Erythroblast (primary cell): ENCODE results near the gene GUCA2A.

Source experiments
- DNase-seq, 2 experiments: peaks; one replicate each; lab custom pipeline; 2025; lab: John Stamatoyannopoulos, UW
- GATA1 ChIP-seq: IDR thresholded peaks from 2 replicates; pipeline ENCODE4 v1.6.1; 2011; ENCODE audit warnings: low read depth, mild to moderate bottlenecking, control low read depth, low read length, moderate library complexity
- POLR2A ChIP-seq: IDR thresholded peaks from 2 replicates; pipeline ENCODE4 v1.6.1; 2011; ENCODE audit warnings: mild to moderate bottlenecking, low read length

Gene GUCA2A

DNA sequence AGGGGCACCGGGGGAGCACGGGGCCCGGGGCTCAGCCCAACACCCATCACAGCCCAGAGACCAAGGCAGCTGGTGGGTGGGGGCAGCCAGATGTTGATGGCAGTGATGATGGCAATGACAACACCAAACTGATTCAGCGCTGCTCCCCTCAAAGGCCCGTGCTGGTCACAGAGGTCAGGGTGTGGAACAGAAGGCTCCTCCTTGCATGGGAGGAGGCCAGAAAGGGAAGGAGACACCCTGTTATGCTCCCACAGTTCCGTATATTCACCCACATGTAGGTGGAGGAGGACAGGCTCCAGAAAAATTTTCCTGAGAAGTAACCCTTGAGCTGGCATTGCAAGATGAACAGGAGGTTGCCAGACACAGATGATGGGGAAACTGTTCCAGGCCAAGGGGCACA, 10.9 kb downstream of the GUCA2A start:
- no peak for DNase-seq
- TF ChIP-seq GATA1, result no peak
- no peak for TF ChIP-seq POLR2A

- no peak for TF ChIP-seq POLR2A
- TF ChIP-seq GATA1, result no peak
- no peak for DNase-seq
These were observed 11.5 kb downstream of the GUCA2A start, which contains the start of gene GUCA2B for GRCh38 chr1:42152907-42153600. GUCA2B (plus strand) TSS chr1:42153410; CDS start chr1:42153451, 41 bp downstream.

- no peak for TF ChIP-seq GATA1
- no peak for TF ChIP-seq POLR2A
- DNase-seq, result no peak
These were observed 12.4 kb downstream of the GUCA2A start for GRCh38 chr1:42152119-42152518.

DNA sequence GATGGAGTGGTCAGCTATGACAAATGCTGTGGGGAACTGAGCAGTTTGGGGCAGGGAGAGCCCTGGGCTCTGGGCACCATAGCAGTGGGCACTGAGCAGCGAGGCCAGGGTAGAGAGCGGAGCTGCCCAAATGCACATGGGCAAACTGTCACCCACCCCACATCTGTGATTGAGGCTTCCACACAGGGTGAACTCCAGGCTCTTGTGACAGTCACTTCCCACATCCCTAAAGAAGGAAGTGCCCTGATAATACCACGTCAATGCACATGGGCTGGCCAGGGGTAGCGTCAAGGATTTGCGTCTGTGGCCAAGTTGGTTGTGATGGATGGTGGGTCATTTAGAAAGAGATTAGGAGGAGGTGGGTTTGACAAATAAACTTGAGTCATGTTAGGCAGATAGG, 13.9 kb downstream of the GUCA2A start:
- no peak for DNase-seq

DNA sequence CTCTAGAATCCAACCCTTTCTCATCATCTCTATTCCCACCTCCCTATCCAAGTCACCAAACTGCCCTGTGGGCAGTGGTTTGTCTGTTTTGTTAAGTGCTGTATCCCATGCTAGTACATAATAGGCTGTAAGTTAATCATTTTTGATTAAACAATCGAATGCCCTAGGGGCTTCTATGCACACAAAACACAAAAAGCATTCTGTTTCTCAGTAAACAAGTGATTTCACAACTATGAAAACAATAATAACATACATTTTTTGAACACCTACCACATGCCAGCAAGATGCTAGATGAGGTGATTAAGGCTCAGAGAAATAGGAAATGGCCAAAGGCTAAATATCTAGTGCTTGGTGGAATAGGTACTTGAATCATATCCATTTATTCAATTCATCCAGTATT, 16.4 kb downstream of the GUCA2A start:
- no peak for DNase-seq
- TF ChIP-seq GATA1 (no peak), POLR2A (no peak)

More for the DNA sequence above, 13.9 kb downstream of the GUCA2A start:
- no peak for TF ChIP-seq GATA1
- no peak for TF ChIP-seq POLR2A

DNA sequence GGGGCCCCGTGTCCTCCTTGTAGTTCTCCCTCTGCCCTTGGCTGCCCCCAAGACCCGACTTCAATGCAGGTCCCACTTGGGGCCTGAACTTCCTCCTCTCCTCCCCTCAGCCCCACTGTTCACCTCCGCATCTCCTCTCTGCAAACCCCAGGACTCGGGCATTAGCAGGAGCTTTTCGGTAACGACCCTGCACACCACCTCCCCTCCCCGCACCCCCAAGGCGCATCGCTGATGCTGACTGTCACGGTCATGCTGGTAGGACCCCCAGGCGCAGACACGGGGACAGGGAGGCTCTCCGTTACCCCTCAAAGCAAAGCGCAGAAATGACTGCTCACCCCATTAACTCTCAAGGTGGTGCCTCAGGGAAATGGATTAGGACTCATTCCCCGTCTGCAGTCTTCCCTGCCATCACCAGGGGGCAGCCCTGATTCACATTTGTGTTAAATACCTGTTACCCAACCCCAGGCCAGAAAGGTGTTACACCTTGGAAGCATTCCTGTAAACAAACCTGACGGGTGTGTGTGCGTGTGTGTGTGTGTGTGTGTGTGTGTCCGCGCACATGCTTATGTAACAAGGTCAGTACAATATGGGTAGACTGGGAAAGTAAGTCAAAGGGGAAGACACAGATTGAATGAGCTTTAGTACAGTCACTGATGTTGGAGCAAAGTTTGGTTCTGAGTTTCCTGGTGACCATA, 17.8 kb downstream of the GUCA2A start:
- no peak for TF ChIP-seq POLR2A
- no peak for TF ChIP-seq GATA1
- peak; percentile 44 to 73 for DNase-seq

- DNase-seq, result no peak
- no peak for TF ChIP-seq GATA1
These were observed 18.6 kb downstream of the GUCA2A start for GRCh38 chr1:42145764-42146625.

DNA sequence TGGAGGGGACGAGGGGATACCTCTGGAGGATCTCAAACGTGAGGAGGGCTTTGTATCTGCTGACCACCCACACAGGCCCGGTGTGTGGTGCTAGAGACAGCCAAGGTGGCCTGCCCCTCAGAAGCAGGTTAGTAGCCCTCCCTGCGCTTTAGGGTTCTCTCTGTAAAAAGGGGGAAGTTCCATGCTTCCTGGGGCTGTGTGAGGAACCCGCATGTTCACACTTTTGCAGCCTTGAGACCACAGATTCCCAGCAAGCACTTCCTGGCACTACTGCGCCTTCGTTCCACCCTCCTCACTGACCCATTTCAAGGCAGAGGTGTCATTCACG, 19.2 kb downstream of the GUCA2A start:
- no peak for DNase-seq
- TF ChIP-seq POLR2A (no peak), GATA1 (no peak)

- no peak for TF ChIP-seq POLR2A
- no peak for TF ChIP-seq GATA1
- no peak for DNase-seq
These were observed 19.7 kb downstream of the GUCA2A start for GRCh38 chr1:42144711-42145388.

- TF ChIP-seq POLR2A (no peak), GATA1 (no peak)
- DNase-seq, result no peak
These were observed 20.4 kb downstream of the GUCA2A start for GRCh38 chr1:42143896-42144710.

DNA sequence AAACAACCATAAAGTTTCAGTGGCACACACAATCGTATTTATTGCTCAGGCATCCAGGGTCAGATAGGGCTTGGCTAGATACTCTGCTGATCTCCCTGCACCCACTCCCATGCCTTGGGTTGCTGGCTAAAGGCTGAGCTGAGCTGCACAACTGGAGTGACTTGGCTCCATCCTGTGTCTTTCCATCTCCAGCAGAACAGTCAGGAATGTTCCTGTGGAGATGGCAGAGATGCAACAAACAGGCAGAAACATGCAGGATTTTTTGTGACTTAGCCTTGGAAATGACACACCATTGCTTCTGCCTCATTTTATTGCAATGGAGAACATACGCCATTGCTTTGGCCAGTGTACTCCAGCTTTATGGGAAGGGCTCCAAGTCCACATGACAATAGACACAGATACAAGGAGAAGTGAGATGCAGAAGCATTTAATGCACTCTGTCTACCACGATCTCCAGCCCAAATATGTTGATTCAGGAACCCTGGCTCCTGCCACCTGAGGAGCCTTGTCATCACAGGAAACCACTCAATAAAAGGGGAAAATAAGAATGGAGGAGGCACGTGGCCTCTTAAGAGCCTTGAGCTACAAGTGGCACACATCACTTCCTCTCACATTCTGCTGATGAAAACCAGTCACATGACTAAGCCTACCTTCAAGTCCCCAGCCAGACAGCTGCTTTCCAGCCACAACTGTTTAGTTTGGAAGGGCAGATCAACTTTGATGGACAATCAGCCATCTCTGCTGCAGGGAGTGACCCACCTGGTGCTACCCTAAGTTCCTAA, 21.5 kb downstream of the GUCA2A start:
- TF ChIP-seq POLR2A, result no peak
- no peak for TF ChIP-seq GATA1
- no peak for DNase-seq

DNA sequence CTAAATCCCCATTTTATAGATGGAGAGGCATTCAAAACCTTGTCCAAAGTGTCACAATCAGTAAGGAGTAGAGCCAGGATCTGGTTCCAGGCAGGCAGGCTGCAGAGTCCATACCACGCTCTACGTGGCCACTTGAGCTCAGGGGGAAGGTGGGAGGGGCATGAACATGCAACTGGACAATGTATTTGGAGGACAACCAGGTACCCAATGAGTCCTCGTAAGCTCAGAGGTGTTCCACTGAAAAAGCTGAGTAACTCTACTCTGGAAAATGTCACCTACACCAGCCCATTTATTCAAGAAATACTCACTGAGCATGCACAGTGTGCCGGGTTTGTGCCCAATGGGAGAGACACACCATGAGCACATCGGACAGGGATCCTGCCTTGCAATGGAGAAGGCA, 22.6 kb downstream of the GUCA2A start:
- no peak for TF ChIP-seq POLR2A
- no peak for TF ChIP-seq GATA1
- no peak for DNase-seq

DNA sequence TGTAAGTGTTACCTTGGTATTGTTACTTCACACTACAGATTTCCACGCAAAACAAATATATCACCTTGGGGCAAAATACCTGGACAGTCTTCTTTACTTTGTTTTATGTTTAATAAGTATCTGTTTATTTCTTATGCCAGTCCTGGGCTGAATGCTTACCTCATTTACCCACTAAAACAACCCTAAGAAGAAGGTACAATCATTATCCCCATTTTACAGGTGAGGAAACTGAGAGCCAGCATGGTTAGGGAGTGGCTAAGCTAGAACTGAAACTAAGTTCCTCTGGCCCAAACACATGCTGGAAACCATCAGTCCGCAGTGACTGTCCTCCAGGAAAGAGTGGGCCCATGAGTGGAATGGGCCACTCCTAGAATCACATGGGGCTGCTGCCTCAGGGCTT, 24.4 kb downstream of the GUCA2A start:
- TF ChIP-seq POLR2A (no peak), GATA1 (no peak)
- DNase-seq, result no peak
